Suprapubic skin (tissue), 4 donors: ENCODE results near the gene USF2.

Source experiments
- CTCF ChIP-seq, 2 donors: fragments of 200-600 bp in 1 of 2; fragments of 450-650 bp in 1 of 2; sonication (generic) in 1 of 2; IDR thresholded peaks; one replicate each; pipeline ENCODE4 v1.5.1; 2016 to 2019; ENCODE audit warnings: antibody characterized with exemption in 2 of 2, mild to moderate bottlenecking in 1 of 2, moderate library complexity in 1 of 2
- POLR2A ChIP-seq, 2 donors: fragments of 450-650 bp; IDR thresholded peaks; one replicate each; pipeline ENCODE4 v1.6.1; 2017; ENCODE audit warnings: antibody characterized with exemption in 2 of 2, mild to moderate bottlenecking in 2 of 2, moderate library complexity in 2 of 2
- POLR2AphosphoS5 ChIP-seq, 3 donors: sonication (generic); formaldehyde crosslinking; IDR thresholded peaks; one replicate each; pipeline ENCODE4 v1.6.1; 2017; ENCODE audit warnings: antibody characterized with exemption in 3 of 3

GRCh38 chr19:35316560-35316959 lies 47.8 kb downstream of the USF2 start:
- TF ChIP-seq CTCF (IDR thresholded peaks at IDR 0.05): no peak
- no peak for TF ChIP-seq POLR2A (IDR thresholded peaks at IDR 0.05)
- TF ChIP-seq POLR2AphosphoS5 (IDR thresholded peaks at IDR 0.05): no peak
